ENCODE measurements around the gene TRIM63.

GRCh38 chr1:26020941-26021646 is 46.3 kb downstream of the TRIM63 start:
- TF ChIP-seq POLR2A (IDR thresholded peaks at IDR 0.05) (no peak), CTCF (IDR thresholded peaks at IDR 0.05) (no peak)

Measured in uterus (tissue), 2 donors.